ENCODE results near the gene BCAS4.

- TF ChIP-seq CTCF (IDR thresholded peaks at IDR 0.05) (no peak), POLR2A (IDR thresholded peaks at IDR 0.05) (no peak)
These were observed 63.7 kb downstream of the BCAS4 start for GRCh38 chr20:50858525-50858924.
